ENCODE measurements around the gene FAM120AOS. TPM values are rescaled to one million over a fixed set of nuclear protein-coding genes. Genes with fewer than 3 reads are reported as not detected.

Gene FAM120AOS
- polyA plus RNA-seq, 1 of the 3 experiments (the other 2 are of a cell fraction): 30.1 TPM

DNA sequence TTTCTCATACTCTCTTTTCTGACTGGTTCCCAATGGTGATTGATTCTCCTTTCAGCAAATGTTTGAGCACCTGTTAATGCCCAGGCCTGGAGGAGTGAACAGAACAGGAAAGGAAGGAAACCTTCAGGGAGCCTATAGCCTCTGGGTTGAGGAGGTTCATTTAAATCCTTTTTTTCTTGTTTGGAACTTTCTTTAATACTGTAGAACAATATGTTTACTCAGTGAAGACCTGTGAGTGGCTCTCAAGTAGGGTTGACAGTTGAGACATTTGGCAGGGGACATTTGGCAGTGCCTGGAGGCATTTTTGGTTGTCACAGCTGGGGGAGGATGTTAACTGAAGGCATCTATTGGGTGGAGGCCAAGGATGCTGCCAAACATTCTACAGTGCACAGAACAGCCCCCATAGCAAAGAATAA, 6.1 kb upstream of the FAM120AOS start:
- H3K9me2 ChIP-seq: no peaks in the 10 kb centered on the region
- peaks cover 100% of the 10 kb centered on the region for H3K79me2 ChIP-seq (ENCODE audit: insufficient read depth)
- no peak overlapping the region for H3K27ac ChIP-seq (ENCODE audit: low read depth in 2 of 2, low read length in 1 of 2)
- H3K4me2 ChIP-seq: no peak overlapping the region
- no peak overlapping the region for H2AFZ ChIP-seq (ENCODE audit: low read depth)
- TF ChIP-seq RFX5 (IDR thresholded peaks at IDR 0.05; ENCODE audit: low read length): no peak
- TF ChIP-seq, protein P1, sequence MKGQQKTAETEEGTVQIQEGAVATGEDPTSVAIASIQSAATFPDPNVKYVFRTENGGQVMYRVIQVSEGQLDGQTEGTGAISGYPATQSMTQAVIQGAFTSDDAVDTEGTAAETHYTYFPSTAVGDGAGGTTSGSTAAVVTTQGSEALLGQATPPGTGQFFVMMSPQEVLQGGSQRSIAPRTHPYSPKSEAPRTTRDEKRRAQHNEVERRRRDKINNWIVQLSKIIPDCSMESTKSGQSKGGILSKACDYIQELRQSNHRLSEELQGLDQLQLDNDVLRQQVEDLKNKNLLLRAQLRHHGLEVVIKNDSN (IDR thresholded peaks at IDR 0.05; ENCODE audit: borderline replicate concordance, low read depth): no peak
- no peak for TF ChIP-seq TCF12 (IDR thresholded peaks at IDR 0.05)
- TF ChIP-seq JUND (IDR thresholded peaks at IDR 0.05): no peak
- TF ChIP-seq, protein P2, sequence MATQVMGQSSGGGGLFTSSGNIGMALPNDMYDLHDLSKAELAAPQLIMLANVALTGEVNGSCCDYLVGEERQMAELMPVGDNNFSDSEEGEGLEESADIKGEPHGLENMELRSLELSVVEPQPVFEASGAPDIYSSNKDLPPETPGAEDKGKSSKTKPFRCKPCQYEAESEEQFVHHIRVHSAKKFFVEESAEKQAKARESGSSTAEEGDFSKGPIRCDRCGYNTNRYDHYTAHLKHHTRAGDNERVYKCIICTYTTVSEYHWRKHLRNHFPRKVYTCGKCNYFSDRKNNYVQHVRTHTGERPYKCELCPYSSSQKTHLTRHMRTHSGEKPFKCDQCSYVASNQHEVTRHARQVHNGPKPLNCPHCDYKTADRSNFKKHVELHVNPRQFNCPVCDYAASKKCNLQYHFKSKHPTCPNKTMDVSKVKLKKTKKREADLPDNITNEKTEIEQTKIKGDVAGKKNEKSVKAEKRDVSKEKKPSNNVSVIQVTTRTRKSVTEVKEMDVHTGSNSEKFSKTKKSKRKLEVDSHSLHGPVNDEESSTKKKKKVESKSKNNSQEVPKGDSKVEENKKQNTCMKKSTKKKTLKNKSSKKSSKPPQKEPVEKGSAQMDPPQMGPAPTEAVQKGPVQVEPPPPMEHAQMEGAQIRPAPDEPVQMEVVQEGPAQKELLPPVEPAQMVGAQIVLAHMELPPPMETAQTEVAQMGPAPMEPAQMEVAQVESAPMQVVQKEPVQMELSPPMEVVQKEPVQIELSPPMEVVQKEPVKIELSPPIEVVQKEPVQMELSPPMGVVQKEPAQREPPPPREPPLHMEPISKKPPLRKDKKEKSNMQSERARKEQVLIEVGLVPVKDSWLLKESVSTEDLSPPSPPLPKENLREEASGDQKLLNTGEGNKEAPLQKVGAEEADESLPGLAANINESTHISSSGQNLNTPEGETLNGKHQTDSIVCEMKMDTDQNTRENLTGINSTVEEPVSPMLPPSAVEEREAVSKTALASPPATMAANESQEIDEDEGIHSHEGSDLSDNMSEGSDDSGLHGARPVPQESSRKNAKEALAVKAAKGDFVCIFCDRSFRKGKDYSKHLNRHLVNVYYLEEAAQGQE (IDR thresholded peaks at IDR 0.05; ENCODE audit: low read depth, low read length): no peak
- TF ChIP-seq GATA2 (CRISPR knock-in tag; IDR thresholded peaks at IDR 0.05): no peak
- TF ChIP-seq FOXM1 (IDR thresholded peaks at IDR 0.05; ENCODE audit: low read depth): no peak
- TF ChIP-seq RCOR1 (IDR thresholded peaks at IDR 0.05; ENCODE audit: low read length): no peak
- no peak for TF ChIP-seq MXI1 (IDR thresholded peaks at IDR 0.05; ENCODE audit: low read depth, low read length)
- TF ChIP-seq SIN3A (IDR thresholded peaks at IDR 0.05; ENCODE audit: borderline replicate concordance, low read depth, low read length): no peak
- TF ChIP-seq YY1 (IDR thresholded peaks at IDR 0.05; ENCODE audit: low read depth): no peak
- TF ChIP-seq FOSL2 (IDR thresholded peaks at IDR 0.05; ENCODE audit: borderline replicate concordance, low read depth): no peak
- TF ChIP-seq, protein P3, sequence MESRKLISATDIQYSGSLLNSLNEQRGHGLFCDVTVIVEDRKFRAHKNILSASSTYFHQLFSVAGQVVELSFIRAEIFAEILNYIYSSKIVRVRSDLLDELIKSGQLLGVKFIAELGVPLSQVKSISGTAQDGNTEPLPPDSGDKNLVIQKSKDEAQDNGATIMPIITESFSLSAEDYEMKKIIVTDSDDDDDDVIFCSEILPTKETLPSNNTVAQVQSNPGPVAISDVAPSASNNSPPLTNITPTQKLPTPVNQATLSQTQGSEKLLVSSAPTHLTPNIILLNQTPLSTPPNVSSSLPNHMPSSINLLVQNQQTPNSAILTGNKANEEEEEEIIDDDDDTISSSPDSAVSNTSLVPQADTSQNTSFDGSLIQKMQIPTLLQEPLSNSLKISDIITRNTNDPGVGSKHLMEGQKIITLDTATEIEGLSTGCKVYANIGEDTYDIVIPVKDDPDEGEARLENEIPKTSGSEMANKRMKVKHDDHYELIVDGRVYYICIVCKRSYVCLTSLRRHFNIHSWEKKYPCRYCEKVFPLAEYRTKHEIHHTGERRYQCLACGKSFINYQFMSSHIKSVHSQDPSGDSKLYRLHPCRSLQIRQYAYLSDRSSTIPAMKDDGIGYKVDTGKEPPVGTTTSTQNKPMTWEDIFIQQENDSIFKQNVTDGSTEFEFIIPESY (IDR thresholded peaks at IDR 0.05; ENCODE audit: borderline replicate concordance, low read depth): no peak
- TF ChIP-seq, protein P4, sequence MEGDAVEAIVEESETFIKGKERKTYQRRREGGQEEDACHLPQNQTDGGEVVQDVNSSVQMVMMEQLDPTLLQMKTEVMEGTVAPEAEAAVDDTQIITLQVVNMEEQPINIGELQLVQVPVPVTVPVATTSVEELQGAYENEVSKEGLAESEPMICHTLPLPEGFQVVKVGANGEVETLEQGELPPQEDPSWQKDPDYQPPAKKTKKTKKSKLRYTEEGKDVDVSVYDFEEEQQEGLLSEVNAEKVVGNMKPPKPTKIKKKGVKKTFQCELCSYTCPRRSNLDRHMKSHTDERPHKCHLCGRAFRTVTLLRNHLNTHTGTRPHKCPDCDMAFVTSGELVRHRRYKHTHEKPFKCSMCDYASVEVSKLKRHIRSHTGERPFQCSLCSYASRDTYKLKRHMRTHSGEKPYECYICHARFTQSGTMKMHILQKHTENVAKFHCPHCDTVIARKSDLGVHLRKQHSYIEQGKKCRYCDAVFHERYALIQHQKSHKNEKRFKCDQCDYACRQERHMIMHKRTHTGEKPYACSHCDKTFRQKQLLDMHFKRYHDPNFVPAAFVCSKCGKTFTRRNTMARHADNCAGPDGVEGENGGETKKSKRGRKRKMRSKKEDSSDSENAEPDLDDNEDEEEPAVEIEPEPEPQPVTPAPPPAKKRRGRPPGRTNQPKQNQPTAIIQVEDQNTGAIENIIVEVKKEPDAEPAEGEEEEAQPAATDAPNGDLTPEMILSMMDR (IDR thresholded peaks at IDR 0.05): no peak
- TF ChIP-seq TAF1 (IDR thresholded peaks at IDR 0.05; ENCODE audit: borderline replicate concordance, low read depth, low read length): no peak
- POLR2A ChIA-PET: no interaction called here
- DNase-seq: no peak
- peaks cover 11% of the 10 kb centered on the region in 2 experiments; a peak in 3 of 4 replicates for H3K4me1 ChIP-seq (ENCODE audit: control insufficient read depth in 1 of 2, insufficient read depth in 2 of 2, low read depth in 1 of 2, low read length in 1 of 2)
- CTCF ChIA-PET: no interaction called here
- H4K20me1 ChIP-seq (ENCODE audit: insufficient read depth): peaks cover 73% of the 10 kb centered on the region
- no peaks in the 10 kb centered on the region for H3F3A ChIP-seq (replicated peaks; ENCODE audit: insufficient read depth)
- H3K9me3 ChIP-seq: no peaks in the 10 kb centered on the region
- H3K9ac ChIP-seq: no peak overlapping the region
- no peak overlapping the region for H3K4me3 ChIP-seq (ENCODE audit: low read depth in 2 of 2, low read length in 1 of 2)
- peaks cover 0 to 8% of the 10 kb centered on the region in 2 experiments for H3K36me3 ChIP-seq (replicated peaks in 1 of 2; ENCODE audit: control insufficient read depth in 1 of 2, insufficient read depth in 2 of 2, low read length in 1 of 2)
- no peaks in the 10 kb centered on the region for H3K27me3 ChIP-seq (ENCODE audit: insufficient read depth)
